GM10266 (cell line): ENCODE measurements around the gene NHSL2.

Source experiments
- DNase-seq: peaks from one replicate; pipeline ENCODE4 v3.0.0; 2012; ENCODE audit errors: extremely low spot score
- TF ChIP-seq, protein P1 (sequence below): IDR thresholded peaks from 2 replicates; pipeline ENCODE4 v1.5.1; 2012; ENCODE audit warnings: mild to moderate bottlenecking, low read depth; ENCODE audit not compliant: control insufficient read depth, insufficient read depth; ENCODE audit errors: missing control alignments

NHSL2 gene

DNA sequence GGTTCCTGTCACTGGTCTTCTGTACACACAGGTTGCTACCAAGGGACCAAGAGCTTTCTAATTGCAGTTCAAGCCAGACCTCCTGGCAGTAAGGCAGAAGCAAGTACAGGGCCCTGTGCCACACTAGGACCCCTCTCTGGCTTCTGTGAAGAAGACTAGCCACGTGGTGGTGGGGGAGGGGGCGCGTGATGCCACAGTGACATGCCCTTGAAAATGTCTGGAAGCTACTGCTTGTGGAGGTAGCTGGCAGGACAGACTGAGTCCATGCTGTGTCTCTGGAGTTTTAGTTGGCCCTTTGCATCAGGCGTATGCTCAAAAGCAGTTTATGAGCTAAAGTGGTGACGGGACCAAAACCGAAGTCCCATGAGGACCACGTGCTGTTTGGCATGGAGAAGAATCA is 170.2 kb downstream of the NHSL2 start:
- DNase-seq = no peak

GRCh38 chrX:72081605-72082320 is 171.1 kb downstream of the NHSL2 start:
- TF ChIP-seq, protein P1, sequence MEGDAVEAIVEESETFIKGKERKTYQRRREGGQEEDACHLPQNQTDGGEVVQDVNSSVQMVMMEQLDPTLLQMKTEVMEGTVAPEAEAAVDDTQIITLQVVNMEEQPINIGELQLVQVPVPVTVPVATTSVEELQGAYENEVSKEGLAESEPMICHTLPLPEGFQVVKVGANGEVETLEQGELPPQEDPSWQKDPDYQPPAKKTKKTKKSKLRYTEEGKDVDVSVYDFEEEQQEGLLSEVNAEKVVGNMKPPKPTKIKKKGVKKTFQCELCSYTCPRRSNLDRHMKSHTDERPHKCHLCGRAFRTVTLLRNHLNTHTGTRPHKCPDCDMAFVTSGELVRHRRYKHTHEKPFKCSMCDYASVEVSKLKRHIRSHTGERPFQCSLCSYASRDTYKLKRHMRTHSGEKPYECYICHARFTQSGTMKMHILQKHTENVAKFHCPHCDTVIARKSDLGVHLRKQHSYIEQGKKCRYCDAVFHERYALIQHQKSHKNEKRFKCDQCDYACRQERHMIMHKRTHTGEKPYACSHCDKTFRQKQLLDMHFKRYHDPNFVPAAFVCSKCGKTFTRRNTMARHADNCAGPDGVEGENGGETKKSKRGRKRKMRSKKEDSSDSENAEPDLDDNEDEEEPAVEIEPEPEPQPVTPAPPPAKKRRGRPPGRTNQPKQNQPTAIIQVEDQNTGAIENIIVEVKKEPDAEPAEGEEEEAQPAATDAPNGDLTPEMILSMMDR = no peak
- DNase-seq = no peak

More for the DNA sequence above, 170.2 kb downstream of the NHSL2 start:
- TF ChIP-seq, protein P1 = no peak

DNA sequence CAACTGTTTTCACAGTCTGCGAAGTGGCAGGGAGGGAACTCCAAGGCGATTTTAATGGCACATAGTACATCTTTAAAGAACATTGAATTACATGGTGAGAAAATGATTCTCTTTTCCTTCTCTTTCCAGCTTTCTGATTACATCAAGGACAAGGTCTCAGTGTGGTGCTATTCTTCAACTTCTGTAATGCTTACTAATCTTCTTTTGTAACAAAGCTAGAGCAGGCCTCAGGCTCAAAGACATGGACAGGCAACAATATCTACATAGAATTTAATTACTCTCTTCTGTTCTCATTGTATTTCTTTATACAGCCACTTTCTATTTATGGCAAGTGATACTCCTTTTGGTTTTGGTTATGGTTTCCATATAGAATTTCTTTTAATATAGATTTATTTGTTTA is 172.6 kb downstream of the NHSL2 start:
- TF ChIP-seq, protein P1 = no peak
- no peak for DNase-seq

GRCh38 chrX:72084114-72084513 is 173.5 kb downstream of the NHSL2 start:
- DNase-seq = no peak
- TF ChIP-seq, protein P1 = no peak

DNA sequence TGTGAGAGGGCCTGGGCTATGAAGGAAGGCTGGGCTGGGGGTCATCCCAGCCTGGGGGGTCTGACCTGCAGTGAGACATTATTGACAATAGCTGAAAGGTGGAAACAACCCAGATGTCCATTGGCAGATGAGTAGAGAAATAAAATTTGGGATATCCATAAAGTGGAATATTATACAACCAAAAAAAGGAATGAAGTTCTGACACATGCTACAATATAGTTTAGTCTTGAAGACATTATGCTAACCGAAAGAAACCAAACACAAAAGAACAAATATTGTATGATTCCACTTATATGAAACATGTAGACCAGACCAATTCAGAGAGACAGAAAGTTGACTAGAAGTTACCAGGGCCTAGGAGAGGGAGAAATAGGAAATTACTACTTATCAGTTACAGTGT is 176.3 kb downstream of the NHSL2 start:
- TF ChIP-seq, protein P1 = no peak
- no peak for DNase-seq

GRCh38 chrX:72088761-72089160 is 178.1 kb downstream of the NHSL2 start:
- TF ChIP-seq, protein P1 = no peak
- DNase-seq = no peak

DNA sequence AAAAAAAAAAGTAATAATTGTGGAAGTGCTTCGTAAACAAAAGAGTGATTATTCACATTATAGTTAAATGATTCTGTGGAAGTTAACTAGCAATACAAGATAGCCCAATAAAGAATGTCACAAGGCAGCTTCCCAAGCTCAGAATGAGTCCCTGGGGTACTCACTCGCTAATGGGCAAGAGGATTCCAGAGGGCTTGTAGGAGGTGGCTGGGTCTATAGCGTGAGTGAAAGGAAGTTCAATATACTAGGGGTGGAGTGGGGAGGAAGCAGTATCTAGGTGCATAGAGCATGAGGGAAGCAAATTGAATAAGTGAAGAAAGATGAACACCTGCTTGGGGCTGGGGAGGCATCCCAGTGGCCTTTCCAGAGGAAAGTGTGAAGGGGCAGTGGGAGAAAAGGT is 178.6 kb downstream of the NHSL2 start:
- DNase-seq = no peak
- TF ChIP-seq, protein P1 = no peak
